GM12878 (cell line): ENCODE results near the gene ELMO2. TPM values are rescaled to one million over a fixed set of nuclear protein-coding genes. Genes with fewer than 3 reads are reported as not detected.
A peak's percentile ranks its signal among the peaks of the same experiment; 100 is the strongest.

ENCODE experiments used
- BRCA1 ChIP-seq: IDR thresholded peaks from 2 replicates; pipeline ENCODE4 v1.6.1; 2011; ENCODE audit warnings: low read depth, low read length, improper control_type of control experiment
- CHD2 ChIP-seq: IDR thresholded peaks from 2 replicates; pipeline ENCODE4 v1.6.1; 2011; ENCODE audit warnings: low read depth, low read length, improper control_type of control experiment, borderline replicate concordance
- CREB1 ChIP-seq: IDR thresholded peaks from 2 replicates; pipeline ENCODE4 v1.6.1; 2012; ENCODE audit warnings: low read depth, mild to moderate bottlenecking, inconsistent platforms
- EED ChIP-seq: sonication (generic); IDR thresholded peaks from 2 replicates; pipeline ENCODE4 v1.6.1; 2016; ENCODE audit warnings: antibody characterized with exemption, low read depth
- EZH2 ChIP-seq: IDR thresholded peaks from 2 replicates; pipeline ENCODE4 v1.6.1; 2012; ENCODE audit warnings: low read depth, mild to moderate bottlenecking, control low read depth, inconsistent platforms, low read length, borderline replicate concordance; ENCODE audit not compliant: control insufficient read depth
- FOXM1 ChIP-seq: IDR thresholded peaks from 2 replicates; pipeline ENCODE4 v1.6.1; 2012; ENCODE audit warnings: low read depth, mild to moderate bottlenecking, inconsistent platforms, low read length, moderate library complexity
- HSF1 ChIP-seq: fragments of 150-350 bp; IDR thresholded peaks from 2 replicates; pipeline ENCODE4 v1.6.1; 2014; ENCODE audit warnings: mild to moderate bottlenecking, low read depth, low read length
- IKZF2 ChIP-seq, 2 experiments: fragments of 450-650 bp; IDR thresholded peaks; 2 replicates each; pipeline ENCODE4 v1.6.1; 2017; ENCODE audit warnings: mild to moderate bottlenecking in 2 of 2, moderate library complexity in 2 of 2
- KAT2A ChIP-seq: conservative IDR thresholded peaks from 2 replicates; pipeline ENCODE4 v1.6.1; 2011; ENCODE audit warnings: low read depth, low read length; ENCODE audit not compliant: control insufficient read depth
- MLLT1 ChIP-seq: fragments of 450-650 bp; IDR thresholded peaks from 2 replicates; pipeline ENCODE4 v1.6.1; 2016; ENCODE audit warnings: mild to moderate bottlenecking
- NBN ChIP-seq: fragments of 450-650 bp; IDR thresholded peaks from 2 replicates; pipeline ENCODE4 v1.6.1; 2016
- NR2C2 ChIP-seq: IDR thresholded peaks from 2 replicates; pipeline ENCODE4 v1.6.1; 2011; ENCODE audit warnings: borderline replicate concordance, low read depth; ENCODE audit not compliant: control insufficient read depth, insufficient read length
- POLR2A ChIP-seq: IDR thresholded peaks from 2 replicates; pipeline ENCODE4 v1.6.1; 2011; ENCODE audit warnings: low read depth, mild to moderate bottlenecking, low read length
- RB1 ChIP-seq: fragments of 450-650 bp; formaldehyde crosslinking; IDR thresholded peaks from 2 replicates; pipeline ENCODE4 v1.6.1; 2017; ENCODE audit warnings: mild to moderate bottlenecking, borderline replicate concordance
- RELA ChIP-seq: fragments of 450-650 bp; IDR thresholded peaks from 2 replicates; pipeline ENCODE4 v1.8.0; 2014; ENCODE audit warnings: borderline replicate concordance; ENCODE audit not compliant: partially characterized antibody
- SMAD1 ChIP-seq: fragments of 450-650 bp; IDR thresholded peaks from 2 replicates; pipeline ENCODE4 v1.6.1; 2018; ENCODE audit warnings: mild to moderate bottlenecking, low read depth; ENCODE audit not compliant: partially characterized antibody
- SP1 ChIP-seq: IDR thresholded peaks from one replicate; pipeline ENCODE4 v1.6.1; 2011; ENCODE audit warnings: low read depth, low read length
- SRF ChIP-seq, 2 experiments: IDR thresholded peaks; 2 replicates each; pipeline ENCODE4 v1.6.1; 2011; ENCODE audit warnings: low read depth in 2 of 2, low read length in 2 of 2, mild to moderate bottlenecking in 1 of 2, moderate library complexity in 1 of 2
- STAT1 ChIP-seq: fragments of 450-650 bp; conservative IDR thresholded peaks from 2 replicates; pipeline ENCODE4 v1.6.1; 2014; ENCODE audit warnings: antibody characterized with exemption, mild to moderate bottlenecking
- TCF3 ChIP-seq: IDR thresholded peaks from 2 replicates; pipeline ENCODE4 v1.6.1; 2012; ENCODE audit warnings: low read depth, mild to moderate bottlenecking, low read length, borderline replicate concordance; ENCODE audit not compliant: insufficient read depth
- USF2 ChIP-seq: IDR thresholded peaks from 2 replicates; pipeline ENCODE4 v1.6.1; 2011; ENCODE audit warnings: low read depth, low read length, improper control_type of control experiment, borderline replicate concordance
- ZNF207 ChIP-seq: fragments of 450-650 bp; IDR thresholded peaks from 2 replicates; pipeline ENCODE4 v1.6.1; 2014; ENCODE audit warnings: antibody characterized with exemption, mild to moderate bottlenecking, borderline replicate concordance
- ZNF687 ChIP-seq: fragments of 450-650 bp; IDR thresholded peaks from 2 replicates; pipeline ENCODE4 v1.6.1; 2017; ENCODE audit warnings: mild to moderate bottlenecking, moderate library complexity
- polyA plus RNA-seq, 11 experiments: library from polyadenylated mRNA; depleted of rRNA in 4 of 11; unstranded in 6 of 11; stranded (reverse) in 5 of 11; fragments of >200 nt; fragmentation: Nextera tagmentation in 4 of 11; fragmentation: Illumina TruSeq in 1 of 11; extraction: Ambion mirVana in 4 of 11; extraction: Trizol in 1 of 11; gene quantifications; 1 replicate in 1 of 11; 2 replicates in 10 of 11; pipeline versions ENCODE4 v1.2.1 to v1.2.3, GENCODE V29; 2011 to 2016; ENCODE audit warnings: inconsistent platforms in 2 of 11, missing spikeins in 2 of 11, low read depth in 1 of 11
- total RNA-seq, 4 experiments: library from RNA; depleted of rRNA in 3 of 4; stranded (reverse); fragments of >200 nt in 3 of 4; fragmentation: Illumina TruSeq in 1 of 4; extraction: Trizol in 1 of 4; gene quantifications; 2 replicates each; pipeline versions ENCODE4 v1.2.1 to v1.2.3, GENCODE V29; 2013 to 2021

ELMO2 gene
- total and polyA plus RNA-seq, 10 of the 15 experiments (the other 5 are each of a cell fraction or from before 2014, with no cell fraction given) = 14.2 to 40.2 (median 37.6) TPM

- TF ChIP-seq ZNF687 (no peak), USF2 (peak; percentile 51), FOXM1 (0 out of 2 replicates have a peak, but pooled peaks have one; percentile 28), CHD2 (no peak), SP1 (no peak), NBN (peak; percentile 76), EZH2 (no peak), ZNF207 (peak; percentile 87; the same call in 1 of the 2 replicates), BRCA1 (no peak), SRF (IDR thresholded peaks at IDR 0.05; ENCODE audit: low read depth in 2 of 2, low read length in 2 of 2) (peak; percentile 52 to 75; a peak in 3 of 4 replicates), CREB1 (peak; percentile 68), NR2C2 (no peak), HSF1 (no peak), TCF3 (0 out of 2 replicates have a peak, but pooled peaks have one; percentile 34), IKZF2 (IDR thresholded peaks at IDR 0.05) (peak; percentile 42 to 54; a peak in 2 of 4 replicates), KAT2A (no peak), RELA (peak; percentile 80), EED (peak; percentile 66; the same call in 1 of the 2 replicates), STAT1 (peak; percentile 95), POLR2A (peak; percentile 95), RB1 (peak; percentile 66; the same call in 1 of the 2 replicates), MLLT1 (peak; percentile 63), SMAD1 (no peak)
Measured at GRCh38 chr20:46363874-46364669, 42.3 kb downstream of the ELMO2 start (continued).
